ENCODE measurements around the gene TGM3.

The TGM3 gene

GRCh38 chr20:2316847-2317495 is 21.2 kb downstream of the TGM3 start:
- H3K9ac ChIP-seq (ENCODE audit: low read depth in 1 of 2, low read length in 2 of 2) = no peak overlapping the region

GRCh38 chr20:2320813-2321658 is 25.2 kb downstream of the TGM3 start:
- Histone ChIP-seq H3K9me3 (ENCODE audit: control insufficient read depth in 1 of 2, low read length in 2 of 2) (no peaks in the 10 kb centered on the region), H3K4me1 (ENCODE audit: control insufficient read depth in 1 of 2, insufficient read depth in 2 of 2, low read length in 2 of 2) (no peaks in the 10 kb centered on the region), H3K9ac (ENCODE audit: low read depth in 1 of 2, low read length in 2 of 2) (no peak overlapping the region), H3K36me3 (ENCODE audit: control insufficient read depth in 1 of 2, insufficient read depth in 2 of 2, low read length in 2 of 2) (no peaks in the 10 kb centered on the region), H3K4me3 (ENCODE audit: low read depth in 1 of 2, low read length in 2 of 2) (no peak overlapping the region), H3K27ac (ENCODE audit: low read depth, low read length) (no peak overlapping the region), H3K27me3 (ENCODE audit: control insufficient read depth in 1 of 2, insufficient read depth in 2 of 2, low read length in 2 of 2) (no peaks in the 10 kb centered on the region)

More at GRCh38 chr20:2316847-2317495, 21.2 kb downstream of the TGM3 start:
- Histone ChIP-seq H3K27me3 (ENCODE audit: control insufficient read depth in 1 of 2, insufficient read depth in 2 of 2, low read length in 2 of 2) (no peaks in the 10 kb centered on the region), H3K27ac (ENCODE audit: low read depth, low read length) (no peak overlapping the region), H3K9me3 (ENCODE audit: control insufficient read depth in 1 of 2, low read length in 2 of 2) (no peaks in the 10 kb centered on the region), H3K4me1 (ENCODE audit: control insufficient read depth in 1 of 2, insufficient read depth in 2 of 2, low read length in 2 of 2) (peaks cover 8 to 11% of the 10 kb centered on the region in 2 donors), H3K4me3 (ENCODE audit: low read depth in 1 of 2, low read length in 2 of 2) (no peak overlapping the region), H3K36me3 (ENCODE audit: control insufficient read depth in 1 of 2, insufficient read depth in 2 of 2, low read length in 2 of 2) (no peaks in the 10 kb centered on the region)

GRCh38 chr20:2323051-2323450 is 27.2 kb downstream of the TGM3 start:
- no peak overlapping the region for H3K9ac ChIP-seq (ENCODE audit: low read depth in 1 of 2, low read length in 2 of 2)
- H3K27ac ChIP-seq (ENCODE audit: low read depth, low read length) = no peak overlapping the region
- no peaks in the 10 kb centered on the region for H3K27me3 ChIP-seq (ENCODE audit: control insufficient read depth in 1 of 2, insufficient read depth in 2 of 2, low read length in 2 of 2)

GRCh38 chr20:2326046-2326445 is 30.2 kb downstream of the TGM3 start:
- no peak overlapping the region for H3K27ac ChIP-seq (ENCODE audit: low read depth, low read length)
- H3K36me3 ChIP-seq (ENCODE audit: control insufficient read depth in 1 of 2, insufficient read depth in 2 of 2, low read length in 2 of 2) = no peaks in the 10 kb centered on the region
- H3K27me3 ChIP-seq (ENCODE audit: control insufficient read depth in 1 of 2, insufficient read depth in 2 of 2, low read length in 2 of 2) = no peaks in the 10 kb centered on the region
- H3K4me1 ChIP-seq (ENCODE audit: control insufficient read depth in 1 of 2, insufficient read depth in 2 of 2, low read length in 2 of 2) = no peaks in the 10 kb centered on the region
- no peak overlapping the region for H3K9ac ChIP-seq (ENCODE audit: low read depth in 1 of 2, low read length in 2 of 2)
- no peak overlapping the region for H3K4me3 ChIP-seq (ENCODE audit: low read depth in 1 of 2, low read length in 2 of 2)
- no peaks in the 10 kb centered on the region for H3K9me3 ChIP-seq (ENCODE audit: control insufficient read depth in 1 of 2, low read length in 2 of 2)

More at GRCh38 chr20:2323051-2323450, 27.2 kb downstream of the TGM3 start:
- H3K4me1 ChIP-seq (ENCODE audit: control insufficient read depth in 1 of 2, insufficient read depth in 2 of 2, low read length in 2 of 2) = no peaks in the 10 kb centered on the region
- no peaks in the 10 kb centered on the region for H3K9me3 ChIP-seq (ENCODE audit: control insufficient read depth in 1 of 2, low read length in 2 of 2)
- H3K4me3 ChIP-seq (ENCODE audit: low read depth in 1 of 2, low read length in 2 of 2) = no peak overlapping the region
- no peaks in the 10 kb centered on the region for H3K36me3 ChIP-seq (ENCODE audit: control insufficient read depth in 1 of 2, insufficient read depth in 2 of 2, low read length in 2 of 2)

- no peaks in the 10 kb centered on the region for H3K27me3 ChIP-seq (ENCODE audit: control insufficient read depth in 1 of 2, insufficient read depth in 2 of 2, low read length in 2 of 2)
- no peak overlapping the region for H3K27ac ChIP-seq (ENCODE audit: low read depth, low read length)
- H3K4me3 ChIP-seq (ENCODE audit: low read depth in 1 of 2, low read length in 2 of 2) = no peak overlapping the region
- H3K4me1 ChIP-seq (ENCODE audit: control insufficient read depth in 1 of 2, insufficient read depth in 2 of 2, low read length in 2 of 2) = no peaks in the 10 kb centered on the region
- H3K9ac ChIP-seq (ENCODE audit: low read depth in 1 of 2, low read length in 2 of 2) = no peak overlapping the region
- no peaks in the 10 kb centered on the region for H3K36me3 ChIP-seq (ENCODE audit: control insufficient read depth in 1 of 2, insufficient read depth in 2 of 2, low read length in 2 of 2)
- H3K9me3 ChIP-seq (ENCODE audit: control insufficient read depth in 1 of 2, low read length in 2 of 2) = no peaks in the 10 kb centered on the region
Measured at GRCh38 chr20:2327620-2328555, 32.1 kb downstream of the TGM3 start.

GRCh38 chr20:2329286-2329685 is 33.5 kb downstream of the TGM3 start:
- no peak overlapping the region for H3K27ac ChIP-seq (ENCODE audit: low read depth, low read length)
- H3K4me1 ChIP-seq (ENCODE audit: control insufficient read depth in 1 of 2, insufficient read depth in 2 of 2, low read length in 2 of 2) = no peaks in the 10 kb centered on the region
- no peaks in the 10 kb centered on the region for H3K27me3 ChIP-seq (ENCODE audit: control insufficient read depth in 1 of 2, insufficient read depth in 2 of 2, low read length in 2 of 2)
- no peak overlapping the region for H3K4me3 ChIP-seq (ENCODE audit: low read depth in 1 of 2, low read length in 2 of 2)
- no peak overlapping the region for H3K9ac ChIP-seq (ENCODE audit: low read depth in 1 of 2, low read length in 2 of 2)
- H3K36me3 ChIP-seq (ENCODE audit: control insufficient read depth in 1 of 2, insufficient read depth in 2 of 2, low read length in 2 of 2) = no peaks in the 10 kb centered on the region
- H3K9me3 ChIP-seq (ENCODE audit: control insufficient read depth in 1 of 2, low read length in 2 of 2) = no peaks in the 10 kb centered on the region

GRCh38 chr20:2330090-2330695 is 34.4 kb downstream of the TGM3 start:
- Histone ChIP-seq H3K27ac (ENCODE audit: low read depth, low read length) (no peak overlapping the region), H3K9ac (ENCODE audit: low read depth in 1 of 2, low read length in 2 of 2) (no peak overlapping the region), H3K4me3 (ENCODE audit: low read depth in 1 of 2, low read length in 2 of 2) (no peak overlapping the region), H3K4me1 (ENCODE audit: control insufficient read depth in 1 of 2, insufficient read depth in 2 of 2, low read length in 2 of 2) (no peaks in the 10 kb centered on the region), H3K9me3 (ENCODE audit: control insufficient read depth in 1 of 2, low read length in 2 of 2) (no peaks in the 10 kb centered on the region), H3K27me3 (ENCODE audit: control insufficient read depth in 1 of 2, insufficient read depth in 2 of 2, low read length in 2 of 2) (no peaks in the 10 kb centered on the region), H3K36me3 (ENCODE audit: control insufficient read depth in 1 of 2, insufficient read depth in 2 of 2, low read length in 2 of 2) (no peaks in the 10 kb centered on the region)

GRCh38 chr20:2331106-2331505 is 35.3 kb downstream of the TGM3 start:
- Histone ChIP-seq H3K27me3 (ENCODE audit: control insufficient read depth in 1 of 2, insufficient read depth in 2 of 2, low read length in 2 of 2) (no peaks in the 10 kb centered on the region), H3K4me1 (ENCODE audit: control insufficient read depth in 1 of 2, insufficient read depth in 2 of 2, low read length in 2 of 2) (no peaks in the 10 kb centered on the region), H3K36me3 (ENCODE audit: control insufficient read depth in 1 of 2, insufficient read depth in 2 of 2, low read length in 2 of 2) (no peaks in the 10 kb centered on the region), H3K9ac (ENCODE audit: low read depth in 1 of 2, low read length in 2 of 2) (no peak overlapping the region), H3K4me3 (ENCODE audit: low read depth in 1 of 2, low read length in 2 of 2) (no peak overlapping the region), H3K9me3 (ENCODE audit: control insufficient read depth in 1 of 2, low read length in 2 of 2) (no peaks in the 10 kb centered on the region), H3K27ac (ENCODE audit: low read depth, low read length) (no peak overlapping the region)

- no peaks in the 10 kb centered on the region for H3K36me3 ChIP-seq (ENCODE audit: control insufficient read depth in 1 of 2, insufficient read depth in 2 of 2, low read length in 2 of 2)
- H3K27ac ChIP-seq (ENCODE audit: low read depth, low read length) = no peak overlapping the region
- no peak overlapping the region for H3K9ac ChIP-seq (ENCODE audit: low read depth in 1 of 2, low read length in 2 of 2)
- H3K27me3 ChIP-seq (ENCODE audit: control insufficient read depth in 1 of 2, insufficient read depth in 2 of 2, low read length in 2 of 2) = no peaks in the 10 kb centered on the region
- no peaks in the 10 kb centered on the region for H3K9me3 ChIP-seq (ENCODE audit: control insufficient read depth in 1 of 2, low read length in 2 of 2)
- no peak overlapping the region for H3K4me3 ChIP-seq (ENCODE audit: low read depth in 1 of 2, low read length in 2 of 2)
- no peaks in the 10 kb centered on the region for H3K4me1 ChIP-seq (ENCODE audit: control insufficient read depth in 1 of 2, insufficient read depth in 2 of 2, low read length in 2 of 2)
Measured at GRCh38 chr20:2331901-2332565, 36.2 kb downstream of the TGM3 start.
